Measurements from ENCODE around the gene PTPRM.

- no peak for TF ChIP-seq POLR2AphosphoS5 (IDR thresholded peaks at IDR 0.05; ENCODE audit: insufficient read depth, low read depth, low read length)
- no peak for TF ChIP-seq CTCF (IDR thresholded peaks at IDR 0.05; ENCODE audit: extremely low read depth in 1 of 2, insufficient read depth in 1 of 2, low read depth in 1 of 2, low read length in 2 of 2)
- TF ChIP-seq EZH2 (IDR thresholded peaks at IDR 0.05; ENCODE audit: borderline replicate concordance, low read depth, low read length, severe bottlenecking): no peak
Observed at GRCh38 chr18:7749510-7749981, 182.4 kb downstream of the PTPRM start.

Data from endothelial cell of umbilical vein (primary cell).